Spleen (tissue), 11 donors: ENCODE measurements around the gene MOB2. TPM values are rescaled to one million over a fixed set of nuclear protein-coding genes. Genes with fewer than 3 reads are reported as not detected.
A peak's percentile ranks its signal among the peaks of the same experiment; 100 is the strongest.

Experiments
- DNase-seq: peaks from one replicate; pipeline ENCODE4 v3.0.0-alpha.2; 2020
- H3K27ac ChIP-seq, 8 donors: fragments of 200-600 bp; sonication (generic) in 7 of 8; 1 replicate in 4 of 8; 2 replicates in 4 of 8; pipeline versions ENCODE4 v1.5.0 to v1.8.0; 2016 to 2021; ENCODE audit warnings: inconsistent platforms in 4 of 8, mild to moderate bottlenecking in 4 of 8, moderate library complexity in 1 of 8
- H3K27me3 ChIP-seq, 7 donors: fragments of 200-600 bp; sonication (generic) in 6 of 7; replicated peaks in 1 of 7; 1 replicate in 4 of 7; 2 replicates in 3 of 7; pipeline versions ENCODE4 v1.5.0 to v1.8.0; 2016 to 2021; ENCODE audit warnings: inconsistent platforms in 3 of 7, mild to moderate bottlenecking in 1 of 7
- H3K36me3 ChIP-seq, 6 donors: fragments of 200-600 bp; sonication (generic) in 5 of 6; 1 replicate in 4 of 6; 2 replicates in 2 of 6; pipeline versions ENCODE4 v1.5.0 to v1.8.0; 2016 to 2021; ENCODE audit warnings: inconsistent platforms in 2 of 6
- H3K4me1 ChIP-seq, 6 donors: fragments of 200-600 bp; sonication (generic) in 5 of 6; 1 replicate in 3 of 6; 2 replicates in 3 of 6; pipeline versions ENCODE4 v1.5.0 to v1.8.0; 2016 to 2021; ENCODE audit warnings: inconsistent platforms in 3 of 6
- H3K4me3 ChIP-seq, 8 donors: fragments of 200-600 bp; sonication (generic) in 7 of 8; 1 replicate in 4 of 8; 2 replicates in 4 of 8; pipeline versions ENCODE4 v1.5.0 to v1.8.0; 2016 to 2021; ENCODE audit warnings: inconsistent platforms in 4 of 8, mild to moderate bottlenecking in 4 of 8, moderate library complexity in 2 of 8
- H3K9me3 ChIP-seq, 8 donors: fragments of 200-600 bp; sonication (generic) in 7 of 8; 1 replicate in 4 of 8; 2 replicates in 4 of 8; pipeline versions ENCODE4 v1.5.0 to v1.8.0; 2016 to 2021; ENCODE audit warnings: inconsistent platforms in 4 of 8
- POLR2A ChIP-seq, 3 donors: fragments of 450-650 bp; IDR thresholded peaks; one replicate each; pipeline ENCODE4 v1.5.1; 2017; ENCODE audit warnings: antibody characterized with exemption in 3 of 3, mild to moderate bottlenecking in 1 of 3
- POLR2AphosphoS5 ChIP-seq, 3 donors: sonication (generic); formaldehyde crosslinking; IDR thresholded peaks; one replicate each; pipeline ENCODE4 v1.5.1; 2017; ENCODE audit warnings: antibody characterized with exemption in 3 of 3
- WGBS, 5 donors: extraction: QIAGEN DNeasy Blood & Tissue Kit in 3 of 5; methylation state at CpG; one replicate each; pipeline versions ENCODE4 v1.1.5 to v1.1.7; 2013 to 2018; 5-methylcytosine and 5-hydroxymethylcytosine counted together
- intact Hi-C: fragments of 100-400 bp; cut with DNase I; formaldehyde crosslinking; loops from one replicate; pipeline ENCODE4 v1.15.0; 2023; ENCODE audit warnings: low total_unique reads
- polyA plus RNA-seq, 3 donors: library from polyadenylated mRNA; stranded (reverse); fragments of 200-250 nt; gene quantifications; one replicate each; pipeline ENCODE4 v1.2.1, GENCODE V29; 2013
- total RNA-seq, 7 donors: library from RNA; depleted of rRNA in 3 of 7; stranded (reverse); fragments of >200 nt in 3 of 7; fragmentation: NEBNext Ultra II Directional in 4 of 7; extraction: Animal tissue kit (Norgen Biotek cat#: 25700) in 4 of 7; gene quantifications; one replicate each; pipeline versions ENCODE4 v1.1.0 to v1.2.1, GENCODE V29; 2016 to 2021
- TF ChIP-seq, protein P1 (sequence below), 11 experiments: fragments of 200-600 bp in 7 of 11; fragments of 450-650 bp in 4 of 11; sonication (generic) in 4 of 11; IDR thresholded peaks in 8 of 11; conservative IDR thresholded peaks in 3 of 11; 1 replicate in 7 of 11; 2 replicates in 4 of 11; pipeline versions ENCODE4 v1.4.0 to v1.8.0; 2016 to 2021; ENCODE audit warnings: antibody characterized with exemption in 11 of 11, inconsistent platforms in 4 of 11, mild to moderate bottlenecking in 1 of 11
- donor health status: healthy with polysubstance abuse.
- donor health status: DM: no; HTN: no; CAD: no; lungs with moderate emphysema.
- donor health status: DM: no; HTN: no; CAD: no.
- donor health status: Bipolar disorder and iron deficiency.
- donor health status: healthy.
- donor health status: DM: no; HTN: no; CAD: no.
- donor health status: DM: yes; HTN: yes; CAD: no.

The MOB2 gene
- total and polyA plus RNA-seq, 10 donors = 28.1 to 51.5 (median 41.5) TPM

DNA sequence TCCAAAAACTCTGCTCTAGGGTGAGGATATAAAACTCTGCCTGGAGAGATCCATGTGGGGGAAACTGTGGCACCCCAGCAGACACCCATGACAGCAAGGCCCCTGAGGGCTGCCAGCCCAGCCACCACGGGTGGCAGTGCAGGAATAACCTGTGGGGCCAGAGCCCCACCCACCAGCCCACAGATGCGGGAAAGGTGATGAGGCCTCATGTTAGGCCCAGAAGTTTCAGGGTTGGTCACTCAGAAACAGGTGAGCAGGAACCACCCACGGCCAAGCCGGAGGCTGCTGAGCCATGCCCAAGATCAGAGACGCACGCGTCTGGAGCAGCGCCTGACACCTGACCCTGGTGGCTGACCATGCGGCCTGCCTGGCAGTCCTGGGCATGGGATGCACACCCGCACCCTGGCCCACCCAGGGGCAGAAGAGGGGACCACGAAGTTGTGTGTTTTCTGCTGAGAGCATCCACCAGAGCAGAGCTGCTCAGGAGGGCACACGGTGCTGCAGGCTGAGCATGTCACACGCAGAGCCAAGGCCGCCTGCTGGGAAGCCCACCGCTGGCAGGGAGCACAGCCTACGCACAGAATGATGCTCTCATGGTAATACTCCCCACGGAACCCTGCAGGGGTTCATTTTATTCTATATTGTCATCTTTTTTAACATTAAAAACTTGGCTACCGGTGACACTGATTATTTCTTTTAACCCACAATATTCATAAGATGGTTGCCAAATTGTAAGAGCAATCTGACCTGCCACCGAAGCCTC is 44.3 kb upstream of the MOB2 start:
- Histone ChIP-seq H3K4me3 (no peak overlapping the region), H3K9me3 (no peaks in the 10 kb centered on the region), H3K27ac (no peak overlapping the region), H3K27me3 (no peaks in the 10 kb centered on the region), H3K4me1 (peaks cover 8 to 98% (median 63%) of the 10 kb centered on the region in 6 donors), H3K36me3 (peaks cover 0 to 56% (median 14%) of the 10 kb centered on the region in 6 donors)
- 85 to 94% (median 90%) methylated on average over 14 to 19 of the region's 19 CpGs for WGBS, 5 donors
- TF ChIP-seq POLR2A (IDR thresholded peaks at IDR 0.05) (no peak), POLR2AphosphoS5 (IDR thresholded peaks at IDR 0.05) (peak in 1 of 3 donors; percentile 21)
- intact Hi-C loops = no loop called here
- DNase-seq = no peak

DNA sequence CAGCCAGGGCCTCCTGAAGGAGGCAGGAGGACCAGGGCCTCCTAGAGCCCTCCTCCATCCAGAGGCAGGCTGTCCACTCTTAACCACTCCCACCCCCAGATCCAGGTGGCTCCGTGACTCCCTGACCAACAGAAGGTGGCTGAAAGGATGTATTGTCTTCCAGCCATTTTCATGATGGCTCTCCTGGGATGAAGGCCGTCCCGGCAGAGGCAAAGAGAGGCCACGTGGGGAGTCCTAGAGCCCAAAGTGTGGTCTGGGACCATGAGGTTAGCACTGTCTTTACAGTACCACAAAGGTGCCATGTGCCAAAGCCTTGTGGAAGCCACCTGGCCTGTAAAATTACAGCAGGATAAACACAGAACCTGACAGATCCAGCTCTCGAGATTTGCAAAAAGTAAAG is 43.2 kb upstream of the MOB2 start:
- 82 to 92% (median 85%) methylated on average over 5 of the region's 5 CpGs for WGBS, 5 donors
- peaks cover 8 to 98% (median 55%) of the 10 kb centered on the region in 6 donors for H3K4me1 ChIP-seq
- H3K27me3 ChIP-seq = no peaks in the 10 kb centered on the region
- intact Hi-C loops = loop anchor here (10.0 kb wide), 1 partner anchor 225 kb away; the partner anchor contains the start of gene TOLLIP
- H3K27ac ChIP-seq = no peak overlapping the region
- H3K9me3 ChIP-seq = no peaks in the 10 kb centered on the region
- H3K36me3 ChIP-seq = peaks cover 0 to 45% (median 11%) of the 10 kb centered on the region in 6 donors
- no peak for DNase-seq
- TF ChIP-seq POLR2A (IDR thresholded peaks at IDR 0.05) = no peak
- no peak for TF ChIP-seq POLR2AphosphoS5 (IDR thresholded peaks at IDR 0.05)
- TF ChIP-seq, protein P1, sequence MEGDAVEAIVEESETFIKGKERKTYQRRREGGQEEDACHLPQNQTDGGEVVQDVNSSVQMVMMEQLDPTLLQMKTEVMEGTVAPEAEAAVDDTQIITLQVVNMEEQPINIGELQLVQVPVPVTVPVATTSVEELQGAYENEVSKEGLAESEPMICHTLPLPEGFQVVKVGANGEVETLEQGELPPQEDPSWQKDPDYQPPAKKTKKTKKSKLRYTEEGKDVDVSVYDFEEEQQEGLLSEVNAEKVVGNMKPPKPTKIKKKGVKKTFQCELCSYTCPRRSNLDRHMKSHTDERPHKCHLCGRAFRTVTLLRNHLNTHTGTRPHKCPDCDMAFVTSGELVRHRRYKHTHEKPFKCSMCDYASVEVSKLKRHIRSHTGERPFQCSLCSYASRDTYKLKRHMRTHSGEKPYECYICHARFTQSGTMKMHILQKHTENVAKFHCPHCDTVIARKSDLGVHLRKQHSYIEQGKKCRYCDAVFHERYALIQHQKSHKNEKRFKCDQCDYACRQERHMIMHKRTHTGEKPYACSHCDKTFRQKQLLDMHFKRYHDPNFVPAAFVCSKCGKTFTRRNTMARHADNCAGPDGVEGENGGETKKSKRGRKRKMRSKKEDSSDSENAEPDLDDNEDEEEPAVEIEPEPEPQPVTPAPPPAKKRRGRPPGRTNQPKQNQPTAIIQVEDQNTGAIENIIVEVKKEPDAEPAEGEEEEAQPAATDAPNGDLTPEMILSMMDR (IDR thresholded peaks at IDR 0.05 in 8 of 11, conservative IDR thresholded peaks at IDR 0.05 in 3 of 11) = no peak
- no peak overlapping the region for H3K4me3 ChIP-seq

DNA sequence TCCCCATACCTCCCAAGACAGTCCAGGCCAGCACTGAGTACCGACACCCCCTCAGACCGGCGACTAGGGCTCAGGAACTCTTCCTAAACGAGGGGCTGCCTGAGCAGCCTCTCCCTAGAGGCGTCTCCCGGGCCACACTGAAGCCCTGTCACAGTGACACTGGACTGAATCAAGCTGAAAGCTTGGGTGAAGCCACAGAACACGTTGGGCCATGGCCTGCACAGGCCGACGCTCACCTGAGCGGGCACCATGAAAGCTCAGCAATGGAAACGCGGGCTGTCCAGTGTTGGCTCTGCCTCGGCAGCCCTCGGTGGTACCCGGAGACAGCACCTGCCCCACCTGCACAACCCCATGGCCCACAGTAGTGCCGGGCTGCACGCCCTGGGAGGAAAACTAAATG is 42.7 kb upstream of the MOB2 start:
- intact Hi-C loops = loop anchor here (10.0 kb wide), 1 partner anchor 224 kb away; the partner anchor contains the start of gene TOLLIP
- no peak overlapping the region for H3K4me3 ChIP-seq
- no peaks in the 10 kb centered on the region for H3K27me3 ChIP-seq
- no peak overlapping the region for H3K27ac ChIP-seq
- 82 to 95% (median 93%) methylated on average over 13 to 17 of the region's 17 CpGs for WGBS, 5 donors
- peaks cover 8 to 98% (median 55%) of the 10 kb centered on the region in 6 donors for H3K4me1 ChIP-seq
- H3K36me3 ChIP-seq = peaks cover 0 to 40% (median 11%) of the 10 kb centered on the region in 6 donors
- TF ChIP-seq, protein P1 (IDR thresholded peaks at IDR 0.05 in 8 of 11, conservative IDR thresholded peaks at IDR 0.05 in 3 of 11) = no peak
- peak in 1 of 3 donors; percentile 7 for TF ChIP-seq POLR2AphosphoS5 (IDR thresholded peaks at IDR 0.05)
- no peak for TF ChIP-seq POLR2A (IDR thresholded peaks at IDR 0.05)
- H3K9me3 ChIP-seq = no peaks in the 10 kb centered on the region
- no peak for DNase-seq

DNA sequence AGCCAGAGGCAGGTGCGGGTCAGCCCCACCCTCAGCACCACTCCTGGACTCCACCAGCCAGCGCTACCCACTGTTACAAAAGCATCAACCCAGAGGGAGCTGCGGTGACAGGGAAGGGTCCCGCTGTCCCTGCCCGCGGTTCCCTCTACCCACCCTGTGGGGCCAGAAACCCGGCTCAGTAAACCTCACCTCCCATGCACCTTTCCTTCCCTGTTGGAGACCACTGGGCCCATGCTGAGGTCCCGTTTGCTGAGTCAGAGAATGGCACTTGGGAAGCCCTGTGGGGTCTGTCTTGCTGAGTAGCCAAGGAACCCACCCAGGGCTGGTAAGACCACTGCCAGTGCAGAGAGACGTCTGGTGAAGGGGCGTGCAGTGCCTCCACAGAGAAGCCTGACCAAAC is 42.1 kb upstream of the MOB2 start:
- Histone ChIP-seq H3K27ac (no peak overlapping the region), H3K4me3 (no peak overlapping the region), H3K36me3 (peaks cover 0 to 37% (median 11%) of the 10 kb centered on the region in 6 donors), H3K9me3 (no peaks in the 10 kb centered on the region), H3K4me1 (peaks cover 8 to 98% (median 55%) of the 10 kb centered on the region in 6 donors), H3K27me3 (no peaks in the 10 kb centered on the region)
- 89 to 94% (median 92%) methylated on average over 9 to 10 of the region's 10 CpGs for WGBS, 5 donors
- DNase-seq = no peak
- intact Hi-C loops = loop anchor here (10.0 kb wide), 1 partner anchor 224 kb away; the partner anchor contains the start of gene TOLLIP
- TF ChIP-seq, protein P1 (IDR thresholded peaks at IDR 0.05 in 8 of 11, conservative IDR thresholded peaks at IDR 0.05 in 3 of 11) = no peak
- TF ChIP-seq POLR2AphosphoS5 (IDR thresholded peaks at IDR 0.05) = no peak
- no peak for TF ChIP-seq POLR2A (IDR thresholded peaks at IDR 0.05)
